ENCODE results near the gene PXDN.

PXDN gene

DNA sequence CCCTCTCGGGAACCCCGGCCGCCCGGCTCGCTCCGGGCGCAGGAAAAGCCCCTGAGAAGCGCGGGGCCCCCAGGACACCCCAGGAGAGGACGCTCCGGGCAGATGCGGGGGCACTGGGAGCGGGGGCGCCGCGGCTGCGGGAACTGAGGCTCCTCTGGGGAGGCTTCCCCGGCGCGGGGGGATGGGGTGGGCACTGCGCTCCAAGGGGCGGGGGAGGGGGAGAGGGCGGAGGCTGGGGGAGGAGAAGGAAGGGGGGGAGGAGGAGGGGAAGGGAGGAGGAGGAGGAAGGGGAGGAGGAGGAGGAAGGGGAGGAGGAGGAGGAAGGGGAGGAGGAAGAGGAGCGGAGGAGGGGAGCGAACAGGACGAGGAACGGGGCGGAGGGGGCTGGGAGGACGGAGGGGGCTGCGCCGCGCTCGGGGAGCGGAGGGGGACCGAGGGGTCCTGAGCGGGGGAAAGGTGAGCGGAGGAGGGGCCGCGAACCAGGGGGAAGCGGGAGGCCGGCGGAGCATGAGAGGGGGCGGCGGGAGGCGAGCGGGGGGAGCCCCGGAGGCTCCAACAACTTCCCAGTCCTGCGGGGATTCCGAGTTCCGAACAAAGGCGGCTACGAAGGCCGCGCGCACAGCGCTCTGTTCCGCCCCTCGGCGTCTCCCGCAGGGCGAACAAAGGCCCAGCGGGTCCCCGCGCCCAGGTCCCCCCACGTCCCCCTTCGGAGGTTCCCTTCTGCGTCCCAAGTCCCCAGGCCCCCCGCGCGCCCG is 742 bp downstream of the PXDN start:
- Histone ChIP-seq H3K27me3 (replicated peaks; ENCODE audit: control insufficient read depth, insufficient read depth, low read length) (no peaks in the 10 kb centered on the region), H3K36me3 (ENCODE audit: control insufficient read depth, insufficient read depth, low read length, severe bottlenecking) (peaks cover 3% of the 10 kb centered on the region), H3K9ac (ENCODE audit: low read length) (peak overlapping the region; percentile 91), H3K9me3 (ENCODE audit: control insufficient read depth, low read length) (no peaks in the 10 kb centered on the region), H3K4me1 (ENCODE audit: control insufficient read depth, insufficient read depth, low read length) (peaks cover 49% of the 10 kb centered on the region), H3K4me3 (ENCODE audit: low read length) (peak overlapping the region; percentile 87)
- peak; percentile 71 for DNase-seq (ENCODE audit: low read depth)

DNA sequence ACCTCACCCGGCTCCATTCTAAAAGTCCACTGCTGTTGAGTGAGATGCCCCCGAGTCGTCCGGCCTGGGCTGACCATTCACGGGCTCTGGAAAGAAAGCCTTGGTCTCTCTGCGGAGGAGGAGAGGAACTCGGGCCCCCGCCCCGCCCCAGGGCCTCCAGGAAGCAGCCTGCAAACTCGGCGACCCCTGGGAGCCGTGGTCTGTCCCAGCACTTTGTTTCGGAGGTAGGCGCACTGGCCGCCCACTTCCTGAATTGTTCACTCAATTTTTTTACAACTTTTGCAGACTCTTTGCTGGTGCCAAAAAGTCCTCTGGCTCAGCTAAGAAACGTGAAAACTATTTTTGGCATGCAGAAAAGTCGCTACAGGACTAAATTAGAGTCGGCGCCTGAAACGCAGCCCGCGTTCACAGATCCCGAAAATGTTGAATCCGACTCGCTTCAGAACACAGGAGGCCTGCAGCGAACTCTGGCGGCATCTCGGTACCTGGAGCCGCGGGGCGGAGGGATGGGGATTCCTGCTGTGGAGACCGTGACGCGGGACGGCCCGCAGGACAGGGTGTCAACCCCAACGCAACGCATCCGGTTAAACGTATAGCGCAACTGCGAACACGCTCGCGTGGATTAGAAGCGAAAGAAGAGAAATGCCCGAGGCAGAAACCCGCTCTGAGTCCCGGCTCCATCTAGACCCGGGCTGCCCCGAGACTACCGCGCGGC is 1.5 kb downstream of the PXDN start:
- peak; percentile 93 for DNase-seq (ENCODE audit: low read depth)
- no peaks in the 10 kb centered on the region for H3K9me3 ChIP-seq (ENCODE audit: control insufficient read depth, low read length)

DNA sequence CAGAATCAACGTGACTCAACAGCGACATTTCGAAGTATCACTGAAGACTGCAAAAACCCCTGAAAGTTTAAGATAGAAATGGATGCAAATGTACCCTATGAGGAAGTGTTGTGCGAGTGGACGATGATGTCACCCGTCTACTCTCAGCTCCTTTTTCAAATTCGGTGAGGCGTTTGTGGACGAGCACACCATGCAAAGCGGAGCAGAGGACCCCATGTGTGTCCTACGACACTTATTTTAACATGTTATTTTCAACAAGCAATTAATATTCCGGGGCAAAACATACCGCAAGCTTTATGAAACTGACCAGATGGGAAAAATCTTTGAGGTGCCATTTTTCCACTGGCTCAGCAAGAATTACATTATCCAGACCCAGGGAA is 2.0 kb downstream of the PXDN start:
- no peaks in the 10 kb centered on the region for H3K9me3 ChIP-seq (ENCODE audit: control insufficient read depth, low read length)
- H3K9ac ChIP-seq (ENCODE audit: low read length), result peak overlapping the region; percentile 91
- peaks cover 3% of the 10 kb centered on the region for H3K36me3 ChIP-seq (ENCODE audit: control insufficient read depth, insufficient read depth, low read length, severe bottlenecking)
- H3K4me1 ChIP-seq (ENCODE audit: control insufficient read depth, insufficient read depth, low read length), result peaks cover 53% of the 10 kb centered on the region
- no peaks in the 10 kb centered on the region for H3K27me3 ChIP-seq (replicated peaks; ENCODE audit: control insufficient read depth, insufficient read depth, low read length)
- H3K4me3 ChIP-seq (ENCODE audit: low read length), result peak overlapping the region; percentile 87
- DNase-seq (ENCODE audit: low read depth), result no peak

More for the DNA sequence above, 1.5 kb downstream of the PXDN start:
- Histone ChIP-seq H3K4me1 (ENCODE audit: control insufficient read depth, insufficient read depth, low read length) (peaks cover 49% of the 10 kb centered on the region), H3K27me3 (replicated peaks; ENCODE audit: control insufficient read depth, insufficient read depth, low read length) (no peaks in the 10 kb centered on the region), H3K9ac (ENCODE audit: low read length) (peak overlapping the region; percentile 91), H3K4me3 (ENCODE audit: low read length) (peak overlapping the region; percentile 87), H3K36me3 (ENCODE audit: control insufficient read depth, insufficient read depth, low read length, severe bottlenecking) (peaks cover 3% of the 10 kb centered on the region)

DNA sequence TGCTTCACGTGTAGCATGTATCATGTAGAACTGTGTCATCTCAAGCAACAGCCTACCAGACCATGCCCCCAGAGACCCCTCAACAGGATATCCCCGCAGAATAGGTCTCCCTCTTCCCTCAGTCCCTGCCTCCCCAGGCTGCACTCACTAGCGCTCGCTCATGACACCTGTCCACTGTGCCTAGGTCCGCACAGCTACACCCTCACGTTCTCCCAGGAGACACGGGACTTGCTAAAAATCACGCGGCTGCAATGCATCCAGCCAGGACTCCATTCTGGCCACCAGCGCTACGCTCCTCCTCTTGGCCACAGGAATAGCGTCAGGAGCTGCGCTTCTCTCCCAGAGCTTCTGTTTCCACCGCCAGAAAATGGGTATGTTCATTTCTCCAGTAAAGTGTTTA is 2.5 kb downstream of the PXDN start:
- Histone ChIP-seq H3K4me3 (ENCODE audit: low read length) (peak overlapping the region; percentile 87), H3K36me3 (ENCODE audit: control insufficient read depth, insufficient read depth, low read length, severe bottlenecking) (peaks cover 3% of the 10 kb centered on the region), H3K9ac (ENCODE audit: low read length) (peak overlapping the region; percentile 91), H3K9me3 (ENCODE audit: control insufficient read depth, low read length) (no peaks in the 10 kb centered on the region), H3K27me3 (replicated peaks; ENCODE audit: control insufficient read depth, insufficient read depth, low read length) (no peaks in the 10 kb centered on the region), H3K4me1 (ENCODE audit: control insufficient read depth, insufficient read depth, low read length) (peaks cover 58% of the 10 kb centered on the region)
- DNase-seq (ENCODE audit: low read depth), result no peak

DNA sequence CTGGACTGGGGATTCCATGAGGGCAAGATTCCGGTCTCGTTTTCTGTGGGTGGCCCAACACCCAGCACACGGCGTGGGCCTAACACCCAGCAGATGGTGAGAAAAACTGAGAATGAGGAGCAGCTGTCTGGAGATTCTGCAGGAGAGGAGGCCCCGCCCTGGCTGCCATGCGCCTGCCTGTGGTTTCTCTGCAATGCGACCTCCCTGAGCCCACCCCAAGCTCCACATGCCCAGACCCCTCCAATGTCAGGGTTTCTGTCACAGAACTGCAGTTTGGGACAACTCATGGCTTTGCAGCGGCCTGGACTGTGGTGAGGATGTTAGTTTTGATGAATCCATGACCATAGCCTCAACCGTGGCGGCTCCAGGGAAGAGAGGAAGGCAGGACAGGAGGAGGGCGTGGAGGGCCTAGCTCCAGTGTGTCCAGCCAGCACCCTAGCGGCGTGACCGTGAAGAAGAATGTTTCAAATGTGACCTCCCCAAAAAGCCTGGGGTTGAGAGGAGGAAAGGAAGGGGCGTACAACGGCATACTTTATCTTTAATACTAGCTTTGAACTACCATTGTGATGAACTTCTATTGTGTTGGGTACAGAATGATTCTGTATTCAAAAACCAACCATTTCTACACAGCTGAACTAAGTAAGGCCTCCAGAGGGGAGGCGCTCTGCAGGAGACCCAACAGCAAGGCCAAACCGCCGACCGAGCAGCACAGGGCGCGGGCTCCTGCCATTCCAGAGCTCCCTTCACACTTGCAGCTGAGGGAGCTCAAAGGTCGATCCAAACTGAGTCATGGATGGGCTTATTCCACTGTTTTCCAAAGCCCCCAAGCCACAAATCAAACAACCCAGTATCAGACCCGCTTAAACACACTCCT is 3.4 kb downstream of the PXDN start:
- peaks cover 67% of the 10 kb centered on the region for H3K4me1 ChIP-seq (ENCODE audit: control insufficient read depth, insufficient read depth, low read length)
- no peak for DNase-seq (ENCODE audit: low read depth)
- no peak overlapping the region for H3K9ac ChIP-seq (ENCODE audit: low read length)
- no peaks in the 10 kb centered on the region for H3K9me3 ChIP-seq (ENCODE audit: control insufficient read depth, low read length)
- peaks cover 3% of the 10 kb centered on the region for H3K36me3 ChIP-seq (ENCODE audit: control insufficient read depth, insufficient read depth, low read length, severe bottlenecking)
- H3K27me3 ChIP-seq (replicated peaks; ENCODE audit: control insufficient read depth, insufficient read depth, low read length), result no peaks in the 10 kb centered on the region
- H3K4me3 ChIP-seq (ENCODE audit: low read length), result no peak overlapping the region

DNA sequence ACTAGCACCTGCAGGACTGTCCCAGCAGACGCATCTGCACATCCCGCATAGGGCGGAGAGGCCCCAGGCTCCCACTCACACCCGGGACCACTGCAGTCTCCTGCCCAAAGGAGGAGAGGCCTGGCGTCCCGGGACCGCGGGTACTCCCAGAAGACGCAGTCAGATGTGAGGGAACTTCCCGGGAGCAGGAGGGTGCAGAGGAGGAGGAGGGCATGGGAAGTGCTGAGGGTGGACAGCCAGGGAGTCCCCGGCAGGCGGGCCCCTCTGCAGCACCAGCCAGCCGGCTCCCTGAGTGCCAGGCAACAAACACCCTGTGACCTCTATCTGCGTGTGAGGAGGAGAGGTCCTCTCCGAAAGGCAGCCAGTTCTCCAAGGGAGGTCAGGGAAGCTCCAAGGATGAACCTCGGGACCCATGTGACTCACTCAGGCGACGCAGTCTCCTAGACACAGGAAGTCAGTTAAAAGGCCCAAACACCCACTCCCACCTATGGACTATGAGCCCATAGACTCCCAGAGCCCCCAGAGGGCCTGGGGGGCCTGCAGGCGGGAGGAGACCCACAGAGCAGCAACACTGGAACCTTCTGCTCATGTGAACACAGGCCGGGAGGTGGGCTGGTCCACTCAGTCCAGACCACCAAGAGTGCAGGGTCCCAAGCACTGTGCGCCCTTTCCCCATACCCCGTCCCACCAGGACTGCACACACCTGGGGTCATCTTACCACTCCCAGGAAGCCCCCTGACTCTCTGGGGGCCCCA is 4.2 kb downstream of the PXDN start:
- no peak overlapping the region for H3K9ac ChIP-seq (ENCODE audit: low read length)
- H3K27me3 ChIP-seq (replicated peaks; ENCODE audit: control insufficient read depth, insufficient read depth, low read length), result no peaks in the 10 kb centered on the region
- H3K4me1 ChIP-seq (ENCODE audit: control insufficient read depth, insufficient read depth, low read length), result peaks cover 68% of the 10 kb centered on the region
- no peak for DNase-seq (ENCODE audit: low read depth)
- peaks cover 3% of the 10 kb centered on the region for H3K36me3 ChIP-seq (ENCODE audit: control insufficient read depth, insufficient read depth, low read length, severe bottlenecking)
- H3K4me3 ChIP-seq (ENCODE audit: low read length), result no peak overlapping the region
- H3K9me3 ChIP-seq (ENCODE audit: control insufficient read depth, low read length), result peaks cover 4% of the 10 kb centered on the region

DNA sequence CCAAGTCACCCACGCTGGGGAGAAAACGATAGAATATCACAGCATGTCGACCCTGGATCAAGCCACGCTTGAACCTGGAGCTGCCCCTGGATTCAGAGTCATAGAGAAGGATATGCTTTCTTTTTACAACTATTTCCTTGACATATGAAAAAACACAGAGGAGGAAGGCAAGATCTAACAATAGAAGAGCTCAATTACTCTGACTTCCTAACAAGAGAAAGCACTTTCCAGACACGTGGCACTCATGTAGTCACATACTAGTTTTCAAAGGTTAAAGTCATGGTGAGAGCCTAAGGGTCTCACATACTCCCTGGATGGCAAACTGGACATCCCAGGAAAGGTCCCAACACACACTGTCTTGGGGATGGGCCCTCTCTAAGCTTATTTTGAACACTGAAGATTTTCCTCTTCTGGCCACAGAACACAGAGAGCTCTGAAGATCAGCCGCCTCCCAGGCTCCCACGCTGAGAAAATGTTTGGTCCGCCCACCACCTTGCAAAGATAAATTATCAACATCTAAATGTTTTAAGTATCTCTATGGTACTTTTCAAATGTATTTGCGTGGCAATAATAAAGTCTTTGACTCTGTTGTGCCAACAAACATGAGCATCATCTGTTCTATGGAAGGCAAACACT is 4.9 kb downstream of the PXDN start:
- Histone ChIP-seq H3K4me1 (ENCODE audit: control insufficient read depth, insufficient read depth, low read length) (peaks cover 66% of the 10 kb centered on the region), H3K36me3 (ENCODE audit: control insufficient read depth, insufficient read depth, low read length, severe bottlenecking) (peaks cover 3% of the 10 kb centered on the region), H3K9ac (ENCODE audit: low read length) (peak overlapping the region; percentile 28), H3K4me3 (ENCODE audit: low read length) (no peak overlapping the region), H3K27me3 (replicated peaks; ENCODE audit: control insufficient read depth, insufficient read depth, low read length) (no peaks in the 10 kb centered on the region), H3K9me3 (ENCODE audit: control insufficient read depth, low read length) (peaks cover 6% of the 10 kb centered on the region)
- no peak for DNase-seq (ENCODE audit: low read depth)

DNA sequence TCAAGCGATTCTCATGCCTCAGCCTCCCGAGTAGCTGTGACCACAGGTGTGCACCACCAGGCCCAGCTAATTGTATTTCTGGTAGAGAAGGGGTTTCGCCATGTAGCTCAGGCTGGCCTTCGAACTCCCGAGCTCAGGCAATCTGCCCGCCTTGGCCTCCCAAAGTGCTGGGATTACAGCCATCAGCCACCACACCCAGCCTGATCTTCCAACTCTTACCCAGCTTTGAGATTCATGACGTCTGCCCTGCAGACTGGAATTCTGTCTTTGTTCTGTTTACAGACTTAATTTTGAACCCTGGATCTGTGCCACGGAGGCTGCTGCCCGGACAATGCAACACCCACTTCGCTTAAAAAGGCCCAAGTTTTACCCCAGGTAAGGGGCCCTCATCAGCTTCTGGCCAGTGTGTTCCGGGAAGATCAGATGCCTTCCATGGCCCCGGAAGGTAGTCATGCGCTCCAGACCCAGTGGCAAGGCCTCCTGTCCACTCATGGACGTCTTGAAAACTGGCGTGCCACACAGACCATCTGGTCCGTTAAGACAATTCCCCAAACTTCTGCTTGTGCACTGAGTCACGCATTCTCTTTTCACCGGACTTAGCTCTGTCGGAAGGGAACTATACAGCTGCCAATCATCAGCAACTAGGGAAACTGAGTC is 5.5 kb downstream of the PXDN start:
- Histone ChIP-seq H3K36me3 (ENCODE audit: control insufficient read depth, insufficient read depth, low read length, severe bottlenecking) (peaks cover 3% of the 10 kb centered on the region), H3K9me3 (ENCODE audit: control insufficient read depth, low read length) (peaks cover 6% of the 10 kb centered on the region)

DNA sequence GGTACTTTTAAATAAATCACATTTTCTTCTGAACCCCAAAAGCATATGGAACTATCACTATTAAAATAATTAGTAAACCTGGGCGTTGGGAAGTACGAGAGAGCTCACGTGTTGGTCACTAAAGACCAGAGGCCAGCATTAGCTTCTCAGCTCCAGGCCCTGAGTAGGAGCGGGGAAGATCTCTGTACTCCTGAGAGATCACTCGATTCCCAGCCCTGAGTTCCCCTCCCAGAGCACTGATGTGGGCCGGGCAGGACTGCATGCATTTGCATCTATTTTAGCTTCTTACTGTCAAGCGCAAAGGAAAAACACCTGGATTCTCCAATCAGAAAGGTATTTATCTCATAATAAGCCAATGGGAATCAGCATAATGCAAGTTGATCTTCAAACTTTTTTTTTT is 6.2 kb downstream of the PXDN start:
- DNase-seq (ENCODE audit: low read depth), result no peak
- H3K9me3 ChIP-seq (ENCODE audit: control insufficient read depth, low read length), result peaks cover 6% of the 10 kb centered on the region
- H3K4me3 ChIP-seq (ENCODE audit: low read length), result no peak overlapping the region
- peaks cover 66% of the 10 kb centered on the region for H3K4me1 ChIP-seq (ENCODE audit: control insufficient read depth, insufficient read depth, low read length)
- H3K9ac ChIP-seq (ENCODE audit: low read length), result no peak overlapping the region
- H3K27me3 ChIP-seq (replicated peaks; ENCODE audit: control insufficient read depth, insufficient read depth, low read length), result no peaks in the 10 kb centered on the region
- H3K36me3 ChIP-seq (ENCODE audit: control insufficient read depth, insufficient read depth, low read length, severe bottlenecking), result peaks cover 3% of the 10 kb centered on the region

More for the DNA sequence above, 5.5 kb downstream of the PXDN start:
- DNase-seq (ENCODE audit: low read depth), result no peak
- Histone ChIP-seq H3K27me3 (replicated peaks; ENCODE audit: control insufficient read depth, insufficient read depth, low read length) (no peaks in the 10 kb centered on the region), H3K9ac (ENCODE audit: low read length) (peak overlapping the region; percentile 28), H3K4me1 (ENCODE audit: control insufficient read depth, insufficient read depth, low read length) (peaks cover 66% of the 10 kb centered on the region), H3K4me3 (ENCODE audit: low read length) (no peak overlapping the region)

DNA sequence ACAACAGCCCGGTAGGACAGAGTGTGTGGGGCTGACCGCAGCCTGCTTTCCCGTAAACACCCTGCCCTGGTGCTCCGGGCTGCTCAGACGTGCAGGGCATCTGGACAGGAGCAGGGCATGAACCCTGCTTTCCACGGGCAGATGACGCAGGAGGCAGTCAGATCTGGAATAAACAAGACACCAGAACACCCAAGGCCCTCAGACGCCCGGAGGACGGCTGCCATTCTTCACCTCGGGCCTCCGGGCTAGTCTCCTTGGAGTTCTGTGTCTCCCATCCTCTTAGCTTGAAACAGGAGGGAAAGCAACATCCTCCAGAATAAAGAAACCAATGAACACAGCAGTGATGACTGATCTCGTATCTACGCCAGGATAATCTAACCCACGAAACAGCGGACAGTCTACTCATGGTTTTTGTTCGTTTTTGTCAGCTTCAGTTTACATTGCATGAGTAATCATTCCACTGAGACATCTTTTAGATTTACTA is 7.3 kb downstream of the PXDN start:
- Histone ChIP-seq H3K27me3 (replicated peaks; ENCODE audit: control insufficient read depth, insufficient read depth, low read length) (no peaks in the 10 kb centered on the region), H3K4me1 (ENCODE audit: control insufficient read depth, insufficient read depth, low read length) (peaks cover 69% of the 10 kb centered on the region), H3K9me3 (ENCODE audit: control insufficient read depth, low read length) (peaks cover 6% of the 10 kb centered on the region), H3K4me3 (ENCODE audit: low read length) (peak overlapping the region; percentile 53), H3K36me3 (ENCODE audit: control insufficient read depth, insufficient read depth, low read length, severe bottlenecking) (peaks cover 3% of the 10 kb centered on the region), H3K9ac (ENCODE audit: low read length) (peak overlapping the region; percentile 20)
- peak; percentile 70 for DNase-seq (ENCODE audit: low read depth)
